Osteocyte (in vitro differentiated cells): ENCODE measurements around the gene MDFIC2. TPM values are rescaled to one million over a fixed set of nuclear protein-coding genes. Genes with fewer than 3 reads are reported as not detected.
"Not testable (repeated sequence)": the region's sequence is repeated elsewhere in the genome, so short reads cannot be mapped to it uniquely, and the experiment has no call there.

Experiments used
- DNase-seq: peaks from one replicate; pipeline ENCODE4 v3.0.0; 2021; ENCODE audit warnings: mixed read lengths; ENCODE audit not compliant: unreplicated experiment; ENCODE audit errors: extremely low spot score
- H3K27ac Mint-ChIP-seq: one replicate; pipeline ENCODE4 v1.8.0; 2021; ENCODE audit warnings: mild to moderate bottlenecking, mixed read lengths; ENCODE audit not compliant: unreplicated experiment
- H3K27me3 Mint-ChIP-seq: one replicate; pipeline ENCODE4 v1.8.0; 2021; ENCODE audit warnings: mixed read lengths; ENCODE audit not compliant: unreplicated experiment
- H3K36me3 Mint-ChIP-seq: one replicate; pipeline ENCODE4 v1.8.0; 2021; ENCODE audit warnings: mixed read lengths; ENCODE audit not compliant: unreplicated experiment
- H3K4me1 Mint-ChIP-seq: one replicate; pipeline ENCODE4 v1.8.0; 2021; ENCODE audit warnings: mixed read lengths; ENCODE audit not compliant: unreplicated experiment
- H3K4me3 Mint-ChIP-seq: one replicate; pipeline ENCODE4 v1.8.0; 2021; ENCODE audit warnings: mild to moderate bottlenecking, moderate library complexity, mixed read lengths; ENCODE audit not compliant: unreplicated experiment
- H3K9me3 Mint-ChIP-seq: one replicate; pipeline ENCODE4 v1.8.0; 2021; ENCODE audit warnings: mixed read lengths; ENCODE audit not compliant: unreplicated experiment
- CTCF ChIP-seq: fragments of 200-600 bp; sonication (generic); IDR thresholded peaks from 2 replicates; pipeline ENCODE4 v1.5.0; 2021; ENCODE audit warnings: antibody characterized with exemption, mild to moderate bottlenecking, moderate library complexity
- total RNA-seq: library from RNA; stranded (reverse); gene quantifications from 2 replicates; pipeline ENCODE4 v1.2.1, GENCODE V29; 2021

Gene MDFIC2
- total RNA-seq, 1 donor from 2014 or later: not detected

GRCh38 chr3:70224337-70224736 is 88.1 kb downstream of the MDFIC2 start:
- Mint-ChIP-seq H3K4me3 (no peak overlapping the region), H3K27me3 (peaks cover 51% of the 10 kb centered on the region), H3K27ac (no peak overlapping the region), H3K9me3 (no peaks in the 10 kb centered on the region), H3K4me1 (no peaks in the 10 kb centered on the region), H3K36me3 (no peaks in the 10 kb centered on the region)
- no peak for TF ChIP-seq CTCF
- DNase-seq: no peak

- Mint-ChIP-seq H3K4me1 (no peaks in the 10 kb centered on the region), H3K27ac (no peak overlapping the region), H3K36me3 (no peaks in the 10 kb centered on the region), H3K27me3 (peaks cover 35% of the 10 kb centered on the region), H3K9me3 (no peaks in the 10 kb centered on the region), H3K4me3 (no peak overlapping the region)
- no peak for DNase-seq
- no peak for TF ChIP-seq CTCF
Measured at GRCh38 chr3:70218471-70218870, 94.0 kb downstream of the MDFIC2 start.

- not testable (repeated sequence) for H3K36me3 Mint-ChIP-seq, H3K4me1 Mint-ChIP-seq, H3K9me3 Mint-ChIP-seq, H3K4me3 Mint-ChIP-seq, DNase-seq, H3K27ac Mint-ChIP-seq
- H3K27me3 Mint-ChIP-seq: peaks cover 38% of the 10 kb centered on the region
Measured at GRCh38 chr3:70211274-70211673, 101.2 kb downstream of the MDFIC2 start.

GRCh38 chr3:70201975-70202374 is 110.5 kb downstream of the MDFIC2 start:
- H3K27me3 Mint-ChIP-seq: peaks cover 32% of the 10 kb centered on the region
- no peak overlapping the region for H3K4me3 Mint-ChIP-seq
- H3K27ac Mint-ChIP-seq: no peak overlapping the region
- no peaks in the 10 kb centered on the region for H3K4me1 Mint-ChIP-seq
- TF ChIP-seq CTCF: no peak
- H3K9me3 Mint-ChIP-seq: no peaks in the 10 kb centered on the region
- no peak for DNase-seq
- H3K36me3 Mint-ChIP-seq: no peaks in the 10 kb centered on the region

GRCh38 chr3:70189884-70190473 is 122.5 kb downstream of the MDFIC2 start:
- no peaks in the 10 kb centered on the region for H3K9me3 Mint-ChIP-seq
- TF ChIP-seq CTCF: no peak
- no peak overlapping the region for H3K4me3 Mint-ChIP-seq
- peaks cover 12% of the 10 kb centered on the region for H3K27me3 Mint-ChIP-seq
- no peaks in the 10 kb centered on the region for H3K4me1 Mint-ChIP-seq
- H3K36me3 Mint-ChIP-seq: no peaks in the 10 kb centered on the region
- no peak for DNase-seq
- no peak overlapping the region for H3K27ac Mint-ChIP-seq

- peaks cover 35% of the 10 kb centered on the region for H3K27me3 Mint-ChIP-seq
- no peak overlapping the region for H3K4me3 Mint-ChIP-seq
- no peaks in the 10 kb centered on the region for H3K4me1 Mint-ChIP-seq
- no peaks in the 10 kb centered on the region for H3K9me3 Mint-ChIP-seq
- DNase-seq: no peak
- no peaks in the 10 kb centered on the region for H3K36me3 Mint-ChIP-seq
- H3K27ac Mint-ChIP-seq: no peak overlapping the region
- no peak for TF ChIP-seq CTCF
Measured at GRCh38 chr3:70186221-70186620, 126.2 kb downstream of the MDFIC2 start.
